Stomach (tissue), 4 donors: ENCODE results near the gene LAMP1.

ENCODE experiments used
- EP300 ChIP-seq: sonication (generic); formaldehyde crosslinking; IDR thresholded peaks from one replicate; pipeline ENCODE4 v1.6.1; 2017; ENCODE audit warnings: antibody characterized with exemption
- POLR2A ChIP-seq, 4 donors: fragments of 450-650 bp; IDR thresholded peaks; one replicate each; pipeline ENCODE4 v1.6.1; 2016; ENCODE audit warnings: antibody characterized with exemption in 4 of 4, control low read depth in 2 of 4, mild to moderate bottlenecking in 1 of 4, moderate library complexity in 1 of 4
- TF ChIP-seq, protein P1 (sequence below), 7 experiments: fragments of 450-650 bp in 4 of 7; fragments of 200-600 bp in 3 of 7; sonication (generic) in 3 of 7; IDR thresholded peaks; one replicate each; pipeline ENCODE4 v1.5.1; 2016 to 2019; ENCODE audit warnings: antibody characterized with exemption in 7 of 7, control low read depth in 2 of 7, mild to moderate bottlenecking in 1 of 7

GRCh38 chr13:113267642-113268405, 29.2 kb upstream of the LAMP1 start:
- TF ChIP-seq, protein P1, sequence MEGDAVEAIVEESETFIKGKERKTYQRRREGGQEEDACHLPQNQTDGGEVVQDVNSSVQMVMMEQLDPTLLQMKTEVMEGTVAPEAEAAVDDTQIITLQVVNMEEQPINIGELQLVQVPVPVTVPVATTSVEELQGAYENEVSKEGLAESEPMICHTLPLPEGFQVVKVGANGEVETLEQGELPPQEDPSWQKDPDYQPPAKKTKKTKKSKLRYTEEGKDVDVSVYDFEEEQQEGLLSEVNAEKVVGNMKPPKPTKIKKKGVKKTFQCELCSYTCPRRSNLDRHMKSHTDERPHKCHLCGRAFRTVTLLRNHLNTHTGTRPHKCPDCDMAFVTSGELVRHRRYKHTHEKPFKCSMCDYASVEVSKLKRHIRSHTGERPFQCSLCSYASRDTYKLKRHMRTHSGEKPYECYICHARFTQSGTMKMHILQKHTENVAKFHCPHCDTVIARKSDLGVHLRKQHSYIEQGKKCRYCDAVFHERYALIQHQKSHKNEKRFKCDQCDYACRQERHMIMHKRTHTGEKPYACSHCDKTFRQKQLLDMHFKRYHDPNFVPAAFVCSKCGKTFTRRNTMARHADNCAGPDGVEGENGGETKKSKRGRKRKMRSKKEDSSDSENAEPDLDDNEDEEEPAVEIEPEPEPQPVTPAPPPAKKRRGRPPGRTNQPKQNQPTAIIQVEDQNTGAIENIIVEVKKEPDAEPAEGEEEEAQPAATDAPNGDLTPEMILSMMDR (IDR thresholded peaks at IDR 0.05) = no peak
- no peak for TF ChIP-seq EP300
- TF ChIP-seq POLR2A (IDR thresholded peaks at IDR 0.05) = no peak
